Stimulated activated CD8-positive, alpha-beta memory T cell treated with anti-CD3 and anti-CD28 coated beads, Interleukin-15, amount 100 ng/mL, for 1 hour (primary cell): ENCODE data around the gene VEZF1.

Source experiments
- DNase-seq: peaks from one replicate; pipeline ENCODE4 v3.0.0-alpha.2; 2020; ENCODE audit warnings: low read depth

The VEZF1 gene

GRCh38 chr17:57987581-57988300, at the start of gene VEZF1:
VEZF1 (minus strand) TSS chr17:57988254; CDS start chr17:57988111, 143 bp downstream.
- DNase-seq, result peak; percentile 44

- no peak for DNase-seq
Measured at GRCh38 chr17:58032691-58033415, 44.8 kb upstream of the VEZF1 start.

GRCh38 chr17:58028578-58028977, 40.5 kb upstream of the VEZF1 start:
- no peak for DNase-seq

GRCh38 chr17:58020401-58020800, 32.3 kb upstream of the VEZF1 start:
- no peak for DNase-seq

- no peak for DNase-seq
Measured at GRCh38 chr17:58019521-58019920, 31.5 kb upstream of the VEZF1 start.

- DNase-seq, result no peak
Measured at GRCh38 chr17:58019039-58019438, 31.0 kb upstream of the VEZF1 start.

- DNase-seq, result no peak
Measured at GRCh38 chr17:58010067-58010799, 22.2 kb upstream of the VEZF1 start.

- DNase-seq, result no peak
Measured at GRCh38 chr17:58007781-58008706, 20.0 kb upstream of the VEZF1 start.

GRCh38 chr17:58006924-58007780, 19.1 kb upstream of the VEZF1 start, which contains the start of gene SRSF1:
SRSF1 (minus strand) TSS chr17:58007246; CDS start chr17:58007137, 109 bp downstream.
- DNase-seq, result peak; percentile 95

- peak; percentile 10 for DNase-seq
Measured at GRCh38 chr17:58006560-58006923, 18.5 kb upstream of the VEZF1 start.

- DNase-seq, result peak; percentile 23
Measured at GRCh38 chr17:58005728-58006559, 17.9 kb upstream of the VEZF1 start.

GRCh38 chr17:58005031-58005727, 17.1 kb upstream of the VEZF1 start:
- DNase-seq, result no peak

GRCh38 chr17:58004060-58004459, 16.0 kb upstream of the VEZF1 start:
- DNase-seq, result no peak

- DNase-seq, result no peak
Measured at GRCh38 chr17:58002973-58003372, 14.9 kb upstream of the VEZF1 start.

- no peak for DNase-seq
Measured at GRCh38 chr17:58002154-58002948, 14.3 kb upstream of the VEZF1 start.

- no peak for DNase-seq
Measured at GRCh38 chr17:58001461-58002124, 13.5 kb upstream of the VEZF1 start.

- no peak for DNase-seq
Measured at GRCh38 chr17:57999496-58000017, 11.5 kb upstream of the VEZF1 start.
